Panc1 (cell line): ENCODE results near the gene GFRA1. TPM values are rescaled to one million over a fixed set of nuclear protein-coding genes. Genes with fewer than 3 reads are reported as not detected.

Experiments used
- ATAC-seq: fragments of 200-7000 bp; cut with Tn5 transposase; 2 replicates; pipeline ENCODE4 v1.9.1; 2020; ENCODE audit warnings: mild to moderate bottlenecking, moderate library complexity
- BruUV-seq: library from RNA; stranded (reverse); fragments of 400-500 nt; replicated peaks from 2 replicates; lab custom pipeline; 2021; lab: Mats Ljungman, UMichigan
- CTCF ChIA-PET: fragments of 300-600 bp; sonication (Branson Sonifier 250); formaldehyde crosslinking; loops from one replicate; lab custom pipeline; 2022; ENCODE audit warnings: antibody characterized with exemption; lab: Charles Lee
- POLR2A ChIA-PET: fragments of 300-600 bp; sonication (Branson Sonifier 250); formaldehyde crosslinking; loops from one replicate; lab custom pipeline; 2022; ENCODE audit warnings: antibody characterized with exemption; lab: Charles Lee
- DNase-seq: peaks from one replicate; pipeline ENCODE4 v3.0.0-alpha.2; 2010; ENCODE audit warnings: low read depth, low spot score
- H3K27ac ChIP-seq: 2 replicates; pipeline ENCODE4 v1.5.1; 2011; ENCODE audit warnings: mild to moderate bottlenecking, low read length, inconsistent platforms
- H3K27me3 ChIP-seq: fragments of 200-500 bp; sonication (Bioruptor generic); 2 replicates; pipeline ENCODE4 v1.6.0; 2014; ENCODE audit warnings: low read length, inconsistent platforms; ENCODE audit not compliant: control insufficient read depth, insufficient read depth
- H3K36me3 ChIP-seq: fragments of 200-500 bp; sonication (Bioruptor generic); 2 replicates; pipeline ENCODE4 v1.5.1; 2014; ENCODE audit warnings: inconsistent platforms, mild to moderate bottlenecking, low read length, moderate library complexity; ENCODE audit not compliant: control insufficient read depth, insufficient read depth
- H3K4me1 ChIP-seq: 2 replicates; pipeline ENCODE4 v1.5.1; 2011; ENCODE audit warnings: inconsistent platforms, mild to moderate bottlenecking, low read length, moderate library complexity; ENCODE audit not compliant: control insufficient read depth, insufficient read depth
- H3K4me3 ChIP-seq, 2 experiments: 2 replicates each; pipeline ENCODE4 v1.5.1; 2011 to 2012; ENCODE audit warnings: low read depth in 2 of 2, low read length in 2 of 2, mild to moderate bottlenecking in 2 of 2, inconsistent platforms in 1 of 2, moderate library complexity in 1 of 2
- H3K9me3 ChIP-seq: fragments of 200-500 bp; sonication (Bioruptor generic); 2 replicates; pipeline ENCODE4 v1.5.1; 2014; ENCODE audit warnings: low read depth, mild to moderate bottlenecking, inconsistent platforms, low read length, moderate library complexity; ENCODE audit not compliant: control insufficient read depth, insufficient read depth
- POLR2AphosphoS5 ChIP-seq: IDR thresholded peaks from 2 replicates; pipeline ENCODE4 v1.6.1; 2012; ENCODE audit warnings: mild to moderate bottlenecking, low read depth, low read length, moderate library complexity
- REST ChIP-seq, 2 experiments: IDR thresholded peaks; 2 replicates each; pipeline ENCODE4 v1.6.1; 2011 to 2012; ENCODE audit warnings: low read depth in 2 of 2, control low read depth in 1 of 2, low read length in 1 of 2, mild to moderate bottlenecking in 1 of 2, moderate library complexity in 1 of 2; ENCODE audit not compliant: insufficient read depth in 1 of 2
- SIN3A ChIP-seq: IDR thresholded peaks from 2 replicates; pipeline ENCODE4 v1.6.1; 2012; ENCODE audit warnings: low read depth, mild to moderate bottlenecking, low read length, moderate library complexity, borderline replicate concordance; ENCODE audit not compliant: insufficient read depth
- TCF7L2 ChIP-seq: IDR thresholded peaks from 2 replicates; pipeline ENCODE4 v1.6.1; 2011; ENCODE audit warnings: mild to moderate bottlenecking, low read depth, low read length, inconsistent platforms
- in situ Hi-C: cut with HindIII; loops from 2 replicates; pipeline ENCODE4 v1.10.0; 2016; ENCODE audit warnings: low sequenced_read_pairs, low pct_unique_long_range_greater_than_20kb
- intact Hi-C: fragments of 100-400 bp; cut with micrococcal nuclease; formaldehyde crosslinking; loops from one replicate; pipeline ENCODE4 v1.10.0; 2022; ENCODE audit not compliant: unreplicated experiment
- total RNA-seq: library from RNA; stranded (reverse); gene quantifications from one replicate; pipeline ENCODE4 v1.2.1, GENCODE V29; 2021; ENCODE audit not compliant: unreplicated experiment
- TF ChIP-seq, protein P1 (sequence below): fragments of 450-650 bp; IDR thresholded peaks from 2 replicates; pipeline ENCODE4 v1.5.1; 2017; ENCODE audit warnings: mild to moderate bottlenecking

GFRA1 gene
- total RNA-seq, 1 experiment from 2014 or later: 0.10 TPM

GRCh38 chr10:116045366-116046356 is 227.3 kb downstream of the GFRA1 start:
- no peaks in the 10 kb centered on the region for H3K4me1 ChIP-seq
- H3K9me3 ChIP-seq: no peaks in the 10 kb centered on the region
- no peaks in the 10 kb centered on the region for H3K36me3 ChIP-seq
- no peak overlapping the region for H3K4me3 ChIP-seq
- H3K27ac ChIP-seq: no peak overlapping the region
- BruUV-seq: no TSS peak
- no peak for ATAC-seq
- intact Hi-C loops (no loop called here), in situ Hi-C loops (no loop called here)
- TF ChIP-seq TCF7L2 (no peak), POLR2AphosphoS5 (no peak), REST (IDR thresholded peaks at IDR 0.05; ENCODE audit: insufficient read depth in 1 of 2, low read depth in 2 of 2, low read length in 1 of 2) (no peak), SIN3A (no peak)
- TF ChIP-seq, protein P1, sequence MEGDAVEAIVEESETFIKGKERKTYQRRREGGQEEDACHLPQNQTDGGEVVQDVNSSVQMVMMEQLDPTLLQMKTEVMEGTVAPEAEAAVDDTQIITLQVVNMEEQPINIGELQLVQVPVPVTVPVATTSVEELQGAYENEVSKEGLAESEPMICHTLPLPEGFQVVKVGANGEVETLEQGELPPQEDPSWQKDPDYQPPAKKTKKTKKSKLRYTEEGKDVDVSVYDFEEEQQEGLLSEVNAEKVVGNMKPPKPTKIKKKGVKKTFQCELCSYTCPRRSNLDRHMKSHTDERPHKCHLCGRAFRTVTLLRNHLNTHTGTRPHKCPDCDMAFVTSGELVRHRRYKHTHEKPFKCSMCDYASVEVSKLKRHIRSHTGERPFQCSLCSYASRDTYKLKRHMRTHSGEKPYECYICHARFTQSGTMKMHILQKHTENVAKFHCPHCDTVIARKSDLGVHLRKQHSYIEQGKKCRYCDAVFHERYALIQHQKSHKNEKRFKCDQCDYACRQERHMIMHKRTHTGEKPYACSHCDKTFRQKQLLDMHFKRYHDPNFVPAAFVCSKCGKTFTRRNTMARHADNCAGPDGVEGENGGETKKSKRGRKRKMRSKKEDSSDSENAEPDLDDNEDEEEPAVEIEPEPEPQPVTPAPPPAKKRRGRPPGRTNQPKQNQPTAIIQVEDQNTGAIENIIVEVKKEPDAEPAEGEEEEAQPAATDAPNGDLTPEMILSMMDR: no peak
- no peaks in the 10 kb centered on the region for H3K27me3 ChIP-seq
- CTCF ChIA-PET: no interaction called here
- POLR2A ChIA-PET: no interaction called here
- DNase-seq: no peak

DNA sequence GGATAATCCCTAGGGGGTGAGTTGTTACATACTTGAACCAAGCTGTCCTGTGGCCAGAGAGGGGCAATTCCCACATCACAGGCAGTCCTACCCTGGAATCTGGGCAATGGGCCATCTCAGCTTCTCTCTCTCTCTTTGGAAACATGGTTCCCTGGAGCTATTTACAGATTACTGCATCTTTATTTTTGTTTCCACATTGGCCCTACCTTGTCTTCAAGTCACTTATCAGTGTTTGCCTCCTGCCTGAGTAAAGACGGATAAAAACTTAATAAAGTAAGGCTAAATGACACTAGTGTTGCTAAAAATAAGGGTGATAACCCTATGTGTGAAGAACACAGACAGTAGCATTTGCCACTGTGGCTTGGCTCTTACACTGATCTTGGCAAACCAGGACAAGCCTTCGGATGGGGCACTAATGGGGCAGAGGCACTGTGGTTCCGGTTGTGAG is 228.2 kb downstream of the GFRA1 start:
- BruUV-seq: no TSS peak

More for the DNA sequence above, 228.2 kb downstream of the GFRA1 start:
- H3K9me3 ChIP-seq: no peaks in the 10 kb centered on the region
- H3K27me3 ChIP-seq: no peaks in the 10 kb centered on the region
- intact Hi-C loops: no loop called here
- ATAC-seq (no peak), DNase-seq (no peak)
- no peak for TF ChIP-seq TCF7L2
- no peak for TF ChIP-seq REST (IDR thresholded peaks at IDR 0.05; ENCODE audit: insufficient read depth in 1 of 2, low read depth in 2 of 2, low read length in 1 of 2)
- TF ChIP-seq, protein P1: no peak
- TF ChIP-seq SIN3A: no peak
- no peak for TF ChIP-seq POLR2AphosphoS5
- no peaks in the 10 kb centered on the region for H3K4me1 ChIP-seq
- in situ Hi-C loops: no loop called here
- no peak overlapping the region for H3K27ac ChIP-seq
- POLR2A ChIA-PET: no interaction called here
- CTCF ChIA-PET: no interaction called here
- H3K36me3 ChIP-seq: no peaks in the 10 kb centered on the region
- H3K4me3 ChIP-seq: no peak overlapping the region
